GM18873 (cell line): ENCODE data around the gene NFIX.

ENCODE experiments used
- ATAC-seq: cut with Tn5 transposase; IDR thresholded peaks from one replicate; pipeline ENCODE4 v1.9.1; 2021; ENCODE audit warnings: mild to moderate bottlenecking, moderate library complexity, moderate number of reproducible peaks; ENCODE audit not compliant: unreplicated experiment, low FRiP score

The NFIX gene

DNA sequence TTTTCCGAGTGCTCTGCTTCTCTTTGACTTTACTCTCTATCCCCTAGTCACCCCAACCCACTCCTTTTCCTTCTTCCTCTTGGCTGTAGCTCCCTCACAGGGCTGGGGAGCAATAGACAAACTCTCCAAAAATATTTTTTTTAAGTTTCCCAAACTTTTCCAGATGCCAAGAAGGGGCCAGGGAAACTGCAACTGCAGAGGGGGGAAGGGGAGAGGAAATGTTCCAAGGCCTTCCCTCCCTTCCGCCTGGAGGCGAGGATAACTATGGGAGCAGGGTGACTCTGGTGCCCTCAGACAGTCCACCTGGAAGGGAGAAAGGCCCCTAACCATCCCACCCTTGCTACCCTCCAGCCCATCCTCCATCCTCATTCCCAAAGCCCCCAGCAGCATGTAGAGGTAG lies 58.0 kb downstream of the NFIX start:
- ATAC-seq = no peak

DNA sequence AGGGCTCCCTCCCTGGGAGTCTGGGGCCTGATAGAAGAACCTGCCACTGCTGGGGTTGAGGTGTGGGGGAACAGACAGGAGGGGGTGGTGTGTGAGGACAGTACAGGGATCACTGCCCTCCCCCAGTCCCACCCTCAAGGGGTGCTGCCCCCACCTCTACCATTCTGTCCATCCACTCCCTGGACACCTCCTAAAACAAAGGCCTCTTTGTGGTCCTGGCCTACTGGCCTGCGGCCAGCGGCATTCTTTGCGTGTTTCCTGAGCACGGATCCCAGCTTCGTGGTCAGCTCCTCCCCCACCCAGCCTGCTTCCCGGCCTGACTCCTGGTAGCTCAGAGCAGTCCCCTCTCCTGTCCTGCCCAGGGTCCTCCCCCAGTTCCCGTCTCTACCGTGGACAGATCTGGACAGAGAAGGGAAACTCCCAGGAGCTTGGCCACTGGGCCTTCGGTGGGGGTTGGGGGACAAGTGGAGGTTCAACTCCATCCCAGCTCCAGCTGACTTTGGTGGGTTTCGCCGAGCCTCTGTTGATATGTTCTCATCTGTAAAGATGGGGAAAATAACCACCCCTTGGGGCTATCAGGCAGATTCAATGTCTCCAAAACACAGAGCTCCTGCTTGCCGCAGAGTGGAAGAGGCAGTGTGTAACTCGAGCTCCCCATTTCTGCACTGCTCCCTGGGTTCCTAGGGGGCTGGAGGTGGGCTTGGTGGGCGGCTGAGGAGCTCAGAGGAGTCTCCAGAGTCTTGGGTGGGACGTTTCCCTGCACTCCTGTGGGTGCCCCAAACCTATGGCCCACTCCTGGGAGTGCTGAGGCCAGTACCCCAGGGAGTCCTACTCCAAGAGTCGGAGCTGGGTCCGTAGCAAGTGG lies 58.7 kb downstream of the NFIX start:
- ATAC-seq = no peak

DNA sequence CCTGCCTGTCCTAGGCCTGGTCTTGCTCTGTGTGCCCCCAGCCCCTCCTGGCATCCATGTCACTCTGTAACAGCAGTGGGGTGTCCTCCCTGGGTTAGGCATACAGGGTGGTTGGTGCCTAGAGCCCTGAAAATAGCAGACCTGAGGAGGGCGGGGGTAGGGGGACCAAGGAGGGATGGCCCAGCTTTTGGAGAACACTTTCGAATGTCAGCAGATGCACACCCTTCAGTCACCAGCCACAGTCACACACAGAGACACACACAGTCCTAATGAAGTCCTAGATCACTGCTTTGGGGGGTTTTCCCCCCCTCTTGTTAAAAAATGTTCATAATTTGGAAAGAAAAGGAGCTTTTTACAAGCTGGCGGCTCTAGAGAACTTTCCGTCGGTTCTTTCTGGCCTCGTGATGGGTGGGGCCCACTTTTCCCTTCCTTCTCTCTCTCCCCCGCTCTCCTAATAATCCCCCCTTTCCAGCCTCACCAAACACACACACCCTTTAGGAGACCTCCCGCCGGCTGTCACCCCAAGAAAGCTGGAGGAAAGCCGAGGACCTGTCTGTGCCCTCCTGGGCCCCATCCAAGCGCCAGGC lies 59.4 kb downstream of the NFIX start:
- ATAC-seq = no peak

DNA sequence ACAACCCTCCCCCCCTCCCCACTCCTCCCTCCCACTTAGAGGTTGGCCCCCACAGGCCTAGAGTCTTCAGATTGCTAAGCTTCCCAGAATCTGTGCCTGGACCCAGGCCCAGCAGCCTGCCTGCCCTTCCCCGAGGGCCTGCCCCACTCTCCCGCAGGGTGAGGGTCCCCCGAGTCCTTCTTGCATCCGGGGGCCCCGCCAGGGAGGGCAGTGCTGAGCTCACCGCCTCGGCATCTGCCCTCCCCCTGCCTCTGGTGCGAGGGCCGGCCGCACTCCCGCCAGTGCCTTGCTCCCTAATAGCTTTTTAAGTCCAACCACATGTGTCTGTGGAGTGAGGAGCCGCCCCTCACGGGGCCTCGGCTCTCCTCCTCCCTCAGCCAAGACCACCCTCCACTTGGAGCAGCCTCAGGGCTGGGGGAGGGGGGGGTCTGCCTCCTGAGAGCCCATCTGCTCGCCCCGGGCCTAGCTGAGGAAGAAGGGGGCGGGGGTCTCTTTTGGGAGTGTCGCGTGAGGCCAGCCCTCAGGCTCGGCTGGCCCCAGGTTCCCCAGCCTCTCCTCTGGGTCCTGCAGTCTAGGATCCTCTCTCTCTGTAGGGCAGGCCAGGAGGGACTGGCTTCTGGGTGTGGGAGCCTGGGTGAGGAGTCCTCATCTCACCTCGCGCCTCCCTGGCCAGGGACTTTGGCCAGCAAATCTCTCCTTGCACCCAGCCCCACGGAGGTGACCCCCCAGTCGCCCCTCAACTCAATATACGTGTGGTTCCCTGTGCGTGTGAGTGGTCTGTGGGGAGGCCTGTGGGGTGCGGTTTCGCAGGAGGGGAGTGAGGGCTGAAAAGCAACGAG lies 60.2 kb downstream of the NFIX start:
- ATAC-seq = no peak

DNA sequence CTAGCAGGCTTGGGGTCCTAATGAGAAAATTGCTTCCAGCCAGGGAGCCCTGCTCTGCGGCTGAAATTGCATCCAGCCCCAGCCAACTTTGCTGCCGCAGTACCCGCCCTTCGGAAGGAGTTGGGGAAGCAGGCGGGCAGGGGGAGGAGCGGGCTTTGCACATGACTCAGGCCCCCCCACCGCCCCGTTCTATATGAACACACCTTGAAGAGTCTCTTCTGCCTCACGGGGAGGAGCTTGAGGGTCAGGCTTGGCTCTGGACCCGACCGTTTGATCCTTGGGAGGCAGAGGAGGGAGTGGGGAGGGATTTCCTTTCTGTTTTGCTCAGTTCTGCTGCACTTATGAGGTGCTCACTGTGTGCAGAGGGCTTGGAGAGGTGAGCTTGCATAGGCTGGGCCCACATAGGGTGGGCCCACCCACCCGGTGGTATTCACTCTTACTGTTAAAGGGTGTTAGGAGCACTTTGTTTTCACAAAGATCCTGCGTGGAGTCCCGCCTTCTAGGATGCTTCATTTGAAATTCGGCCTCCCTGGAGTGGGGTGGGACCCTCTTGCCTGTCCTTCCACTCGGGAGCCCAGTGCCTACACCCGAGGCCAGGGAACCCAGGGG lies 60.9 kb downstream of the NFIX start:
- ATAC-seq = no peak

DNA sequence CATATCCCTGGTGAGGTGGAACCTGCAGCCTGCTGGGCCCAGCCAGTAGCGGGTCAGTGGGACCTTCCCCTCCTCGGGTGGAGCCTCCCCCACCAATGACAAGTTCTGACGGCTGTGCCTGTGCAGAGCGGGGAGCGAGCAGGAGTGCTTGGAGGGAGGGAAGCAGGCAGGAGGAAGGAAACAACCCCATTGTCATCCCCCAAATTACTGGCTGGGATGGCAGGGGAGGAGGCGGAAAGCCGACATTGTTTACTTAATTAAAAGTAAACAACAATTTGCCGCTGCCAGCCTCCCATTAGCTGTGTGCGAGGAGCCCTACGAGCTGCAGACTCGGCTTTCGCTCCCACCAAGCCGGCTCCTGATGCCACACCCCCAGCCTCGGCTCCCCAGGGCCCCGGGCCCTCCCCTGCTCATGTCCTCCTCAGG lies 61.9 kb downstream of the NFIX start:
- no peak for ATAC-seq

DNA sequence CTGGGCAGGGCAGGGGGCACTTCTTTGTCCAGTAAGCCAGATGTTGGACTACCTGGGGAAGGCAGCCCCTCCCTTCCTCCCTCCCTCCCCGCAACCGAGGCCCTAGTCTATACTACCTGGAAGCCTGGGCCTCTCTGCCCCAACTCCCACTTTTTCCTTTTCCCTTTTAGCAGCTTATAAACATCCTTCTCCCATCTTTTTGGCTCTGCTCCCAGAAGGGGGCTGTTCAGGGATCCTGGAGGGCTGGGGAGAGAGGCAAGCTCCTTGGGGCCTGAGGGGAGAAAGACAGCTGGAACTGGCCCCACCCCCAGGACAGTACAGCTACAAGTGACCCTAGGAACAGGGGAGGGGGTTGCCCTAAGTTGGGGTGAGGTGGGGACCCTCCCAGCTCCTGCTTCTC lies 62.5 kb downstream of the NFIX start:
- no peak for ATAC-seq

DNA sequence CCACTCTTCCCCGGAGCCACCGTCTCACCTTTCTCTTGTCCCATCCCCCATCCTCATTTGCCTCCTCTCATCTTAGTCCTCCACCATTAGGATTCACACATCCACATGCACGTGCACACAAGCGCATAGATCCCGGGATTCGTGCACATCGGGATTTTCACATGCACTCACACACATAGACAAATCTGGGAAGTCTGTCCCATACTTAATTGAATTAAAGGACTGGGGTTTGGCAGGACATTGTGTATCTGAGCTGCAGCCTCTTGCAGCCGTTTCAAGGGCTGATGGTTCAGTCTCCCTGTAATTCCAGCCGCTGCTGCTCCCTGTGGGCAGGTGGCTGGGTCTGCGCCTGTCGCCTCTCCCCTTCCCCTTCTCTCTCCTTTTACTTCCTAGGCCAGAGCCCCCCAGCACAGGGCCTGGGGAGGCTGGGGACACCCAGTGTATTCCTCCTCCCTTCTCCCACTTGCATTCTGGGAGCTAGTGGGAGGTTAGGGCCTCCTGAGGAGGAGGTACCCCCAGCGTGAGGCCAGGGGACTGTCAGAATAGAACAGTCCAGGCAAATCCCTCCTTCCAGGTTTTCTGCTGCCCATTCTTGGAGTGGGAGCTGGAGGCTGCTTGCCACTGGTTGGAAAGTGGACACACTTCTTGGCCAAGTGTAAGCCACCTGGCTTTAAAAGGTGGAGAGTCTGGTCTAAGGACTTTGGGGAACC lies 63.8 kb downstream of the NFIX start:
- ATAC-seq = no peak

DNA sequence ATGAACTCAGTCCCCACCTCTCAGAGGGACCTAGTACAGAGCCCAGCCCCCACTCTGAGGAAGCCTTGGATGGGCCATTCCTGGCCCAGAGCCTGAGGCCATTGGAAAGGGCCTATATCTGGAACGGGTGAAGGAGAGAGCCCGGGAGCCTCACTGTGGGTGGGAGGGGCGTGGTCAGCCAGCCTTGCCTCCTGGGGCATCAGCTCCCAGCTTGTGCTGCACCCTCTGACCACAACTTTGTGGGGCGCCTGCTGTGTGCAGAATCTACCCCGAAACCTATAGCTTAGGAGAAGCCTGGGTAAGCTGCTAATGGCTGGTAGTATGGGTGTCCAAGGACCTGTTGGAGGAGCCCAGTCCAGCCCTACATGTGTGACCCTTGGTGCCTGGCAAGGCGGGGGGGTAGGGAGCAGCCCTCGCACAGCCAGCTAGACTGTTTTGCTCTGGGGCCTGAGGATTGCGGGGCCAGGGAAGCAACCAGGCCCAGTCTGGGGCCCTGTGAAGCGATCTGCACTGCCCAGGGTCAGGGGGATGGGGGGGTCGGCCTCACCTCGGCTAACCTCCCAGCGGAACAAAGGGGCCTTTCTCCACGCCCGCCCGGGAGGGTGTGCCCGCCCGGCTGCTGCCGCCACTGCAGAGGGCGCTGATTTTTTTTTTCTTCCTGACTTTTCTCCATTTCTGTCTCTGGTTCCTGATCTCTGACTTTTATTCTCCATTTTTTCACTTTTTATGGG lies 65.1 kb downstream of the NFIX start:
- no peak for ATAC-seq

DNA sequence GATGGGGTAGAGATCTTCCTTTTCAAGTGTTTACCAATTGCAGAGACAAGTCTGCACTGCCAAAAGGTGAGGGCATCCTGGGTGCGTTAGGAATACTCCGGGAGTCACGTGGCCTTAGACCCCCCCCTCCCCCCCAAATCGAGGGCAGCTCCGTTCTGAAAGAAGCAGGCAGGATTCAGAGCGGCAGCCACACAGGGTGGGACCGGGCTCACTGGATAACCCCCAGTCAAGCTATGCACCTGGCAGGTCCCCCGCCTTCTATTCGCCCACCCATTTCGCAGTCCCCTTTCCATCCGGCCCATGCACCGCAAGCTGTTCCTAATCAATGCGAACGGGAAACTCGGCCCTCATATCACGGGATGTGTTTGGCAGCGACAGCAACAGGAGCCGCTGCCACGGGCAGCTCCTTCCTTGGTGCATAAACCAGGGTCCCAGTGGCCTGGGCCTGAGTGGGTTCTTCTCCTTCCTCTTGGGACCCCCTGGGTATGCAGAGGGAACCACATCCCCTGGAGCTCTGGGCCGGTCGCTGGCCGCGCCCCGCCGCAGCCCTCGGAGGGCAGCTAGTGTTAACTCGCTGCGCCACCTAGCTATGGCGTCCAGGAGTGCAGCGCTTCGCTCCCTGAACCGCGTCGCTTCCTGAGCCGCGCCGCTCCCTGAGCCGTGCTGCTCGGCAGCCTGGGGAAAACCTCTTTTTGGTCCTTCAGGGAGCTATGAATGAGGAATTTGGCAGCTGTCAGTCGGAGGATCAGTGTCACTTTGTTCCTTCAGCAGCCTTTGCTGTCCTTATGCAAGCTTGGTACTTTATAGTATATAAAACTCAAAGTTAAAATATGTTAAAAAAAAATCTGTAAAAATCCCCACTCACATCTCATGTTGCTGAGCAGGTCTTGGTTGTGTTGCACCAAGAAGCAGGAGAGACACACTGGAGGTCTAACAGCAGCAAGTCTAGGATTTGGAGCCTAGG lies 66.0 kb downstream of the NFIX start:
- no peak for ATAC-seq

DNA sequence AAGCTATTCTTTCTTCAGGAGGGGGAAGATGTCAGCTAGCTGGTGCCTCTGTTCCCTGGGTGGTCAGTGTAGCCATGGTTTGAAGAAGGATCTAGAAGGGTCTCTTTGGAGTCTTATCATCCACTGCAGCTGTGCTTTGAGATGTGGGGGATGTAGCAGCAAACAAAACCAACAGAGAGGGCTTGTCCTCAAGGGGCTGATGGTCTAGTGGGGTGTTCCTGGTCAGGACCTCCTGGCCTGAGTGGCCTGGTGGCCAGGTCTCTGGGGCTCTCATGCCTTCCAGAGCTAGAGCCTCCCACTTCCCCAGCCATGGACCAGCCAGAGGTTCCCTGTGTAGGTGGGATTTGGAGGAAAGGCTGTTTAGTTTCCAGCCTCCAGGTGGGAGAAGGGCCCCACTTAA lies 67.0 kb downstream of the NFIX start:
- no peak for ATAC-seq

DNA sequence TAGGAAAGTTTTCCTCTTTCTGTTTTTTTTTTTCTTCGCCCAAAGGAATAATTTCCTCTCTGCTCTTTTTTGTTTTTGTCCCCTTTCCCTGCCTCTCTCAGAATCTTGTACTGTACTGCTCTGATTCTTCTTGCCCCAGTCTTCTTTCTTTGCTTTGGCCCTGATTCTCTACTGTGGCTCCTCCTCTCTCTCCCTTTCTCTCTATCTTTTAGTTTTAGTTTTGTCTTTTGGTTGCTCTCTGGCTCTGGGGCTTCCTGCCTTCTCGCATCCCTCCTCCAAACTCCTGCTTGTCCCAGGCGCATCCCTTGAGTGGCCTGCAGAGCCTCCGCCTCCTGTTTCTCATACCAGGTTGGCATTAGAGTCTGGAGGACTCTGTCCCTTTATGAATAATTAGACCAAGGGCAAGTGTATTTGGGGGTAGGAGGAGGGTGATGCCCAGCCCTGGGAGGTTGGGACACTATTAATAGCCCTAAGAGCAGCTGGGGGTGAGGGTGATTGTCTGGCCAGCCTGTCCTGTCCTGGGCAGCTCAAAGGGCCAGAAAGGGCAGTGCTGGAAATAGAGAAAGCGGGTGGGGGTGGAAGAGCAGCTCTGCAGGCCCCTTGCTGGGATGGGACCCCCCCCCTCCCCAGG lies 68.3 kb downstream of the NFIX start:
- no peak for ATAC-seq

DNA sequence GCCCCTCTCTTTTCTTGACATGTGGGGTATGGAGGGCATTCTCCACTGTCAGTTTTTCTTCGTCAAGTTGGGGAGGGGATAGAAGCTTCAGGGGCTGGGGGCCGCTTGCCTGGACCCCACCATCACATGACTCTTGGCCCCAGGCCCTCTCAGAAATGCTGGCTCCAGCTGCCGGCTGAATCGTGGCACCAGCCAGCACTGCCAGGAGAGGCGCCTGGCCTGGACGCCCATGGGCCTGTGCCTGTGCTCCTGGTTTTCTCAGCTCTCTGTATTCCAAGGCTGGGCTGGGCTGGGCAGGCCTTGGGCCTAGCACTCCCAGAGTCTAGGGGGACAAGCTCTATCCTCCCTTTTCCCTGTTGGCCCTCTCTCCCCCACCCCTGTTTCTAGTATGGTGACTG lies 68.8 kb downstream of the NFIX start:
- ATAC-seq = no peak

DNA sequence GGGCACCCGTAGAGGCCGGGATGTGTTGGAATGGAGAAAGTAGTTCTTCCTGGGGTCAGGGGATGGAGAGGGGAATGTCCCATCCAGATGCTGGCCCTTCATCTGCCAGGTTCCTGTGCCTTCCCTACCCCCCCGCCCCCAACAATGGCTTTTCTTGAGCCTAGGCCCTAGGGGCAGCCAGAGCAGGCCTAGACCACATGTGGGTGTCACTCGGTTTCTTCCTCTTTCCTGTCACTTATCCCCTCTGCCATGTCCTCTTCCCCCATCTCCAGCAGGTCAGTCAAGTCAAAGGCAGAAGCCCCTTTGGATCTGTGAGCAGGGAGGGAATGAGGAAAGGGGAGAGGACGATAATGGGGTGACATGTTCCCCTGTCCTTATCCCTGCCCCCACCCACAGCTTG lies 71.0 kb downstream of the NFIX start:
- no peak for ATAC-seq

DNA sequence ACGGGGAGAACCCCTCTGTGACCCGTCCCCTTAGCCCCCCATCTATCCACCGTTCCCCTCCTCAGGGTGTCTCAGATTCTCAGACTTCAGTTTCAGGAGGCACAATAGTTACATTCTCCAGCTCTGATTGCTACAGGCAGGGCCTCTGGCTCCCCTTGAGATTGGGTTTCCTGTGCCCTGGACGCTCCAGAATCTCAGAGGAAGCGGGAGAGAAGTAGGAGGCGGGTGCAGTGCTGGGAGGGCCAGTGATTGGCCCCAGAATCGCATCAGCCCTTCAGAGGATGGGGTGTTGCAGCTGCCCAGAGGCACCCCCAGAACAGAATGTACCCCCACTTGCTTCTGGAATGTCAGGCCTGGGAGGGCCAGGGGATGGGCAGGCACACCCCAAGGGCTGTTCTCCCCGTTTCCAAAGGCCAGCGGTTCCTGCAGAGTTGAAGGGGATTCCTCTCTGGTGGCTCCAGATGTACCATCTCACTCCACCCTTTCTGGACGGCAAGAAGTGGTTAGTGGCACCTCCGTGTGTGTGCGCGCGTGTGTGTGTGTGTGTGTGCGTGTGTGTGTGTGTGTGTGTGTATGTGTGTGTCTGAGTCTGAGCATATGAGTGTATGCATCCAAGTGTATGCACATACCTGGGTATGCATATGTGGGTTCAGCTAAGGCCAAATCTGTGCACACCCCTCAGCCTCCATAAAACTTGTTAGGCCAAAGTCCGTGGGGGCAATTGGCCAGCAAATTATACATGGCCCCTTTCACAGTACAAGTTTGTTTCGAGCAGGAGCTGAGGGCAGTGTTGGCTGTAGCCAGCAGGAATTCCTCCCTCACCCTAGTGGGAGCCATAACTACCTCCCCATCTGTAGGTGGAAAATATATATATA lies 71.9 kb downstream of the NFIX start:
- no peak for ATAC-seq

DNA sequence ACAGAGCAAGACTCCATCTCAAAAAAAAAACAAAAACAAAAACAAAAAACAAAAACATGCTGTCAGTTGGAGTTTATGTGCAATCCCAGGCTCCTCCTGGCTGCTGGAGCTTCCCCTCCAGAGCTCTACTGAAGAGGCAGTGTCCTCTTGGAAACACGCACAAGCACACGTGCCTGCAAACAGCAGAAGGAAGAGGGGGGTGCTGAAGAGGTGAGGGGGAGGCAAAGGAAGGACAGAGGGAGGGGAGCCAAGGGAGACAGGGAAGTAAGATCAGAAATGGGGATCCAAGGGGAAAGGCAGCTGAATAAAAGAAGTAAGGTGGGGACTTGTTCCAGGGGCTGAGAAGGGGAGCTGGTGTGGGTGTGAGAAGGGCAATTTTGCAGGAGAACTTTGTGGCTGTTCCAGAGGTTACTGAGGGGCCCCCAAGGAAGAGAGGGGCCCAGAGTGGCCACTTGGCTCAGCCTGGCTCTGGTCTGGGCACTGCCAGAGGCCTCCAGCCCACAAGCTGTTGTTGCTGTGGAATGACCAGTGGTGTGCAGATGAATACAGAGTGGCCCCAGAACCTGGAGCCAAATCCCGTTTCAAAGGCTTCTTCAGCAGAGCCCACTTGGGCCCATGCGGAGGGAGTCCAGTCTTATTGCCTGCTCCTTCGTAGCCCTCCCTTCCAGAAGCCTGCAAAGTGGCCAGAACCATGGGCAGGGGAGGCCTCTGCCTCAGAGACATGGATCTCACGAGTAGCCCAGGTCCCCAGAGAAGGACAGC lies 73.0 kb downstream of the NFIX start:
- no peak for ATAC-seq
